Suprapubic skin (tissue), 4 donors: ENCODE measurements around the gene ZNF157. TPM values are rescaled to one million over a fixed set of nuclear protein-coding genes. Genes with fewer than 3 reads are reported as not detected.
"Not testable (repeated sequence)": the region's sequence is repeated elsewhere in the genome, so short reads cannot be mapped to it uniquely, and the experiment has no call there.

Experiments
- DNase-seq, 2 donors: peaks; one replicate each; pipeline ENCODE4 v3.0.0-alpha.2; 2019; ENCODE audit warnings: low spot score in 2 of 2
- H3K27ac ChIP-seq: fragments of 200-600 bp; sonication (generic); one replicate; pipeline ENCODE4 v1.5.1; 2019
- H3K27me3 ChIP-seq: fragments of 200-600 bp; sonication (generic); one replicate; pipeline ENCODE4 v1.5.1; 2019
- H3K36me3 ChIP-seq: fragments of 200-600 bp; sonication (generic); one replicate; pipeline ENCODE4 v1.5.1; 2019
- H3K4me1 ChIP-seq: fragments of 200-600 bp; sonication (generic); one replicate; pipeline ENCODE4 v1.5.1; 2019
- H3K4me3 ChIP-seq: fragments of 200-600 bp; sonication (generic); one replicate; pipeline ENCODE4 v1.5.1; 2019; ENCODE audit warnings: mild to moderate bottlenecking
- H3K9me3 ChIP-seq: fragments of 200-600 bp; sonication (generic); one replicate; pipeline ENCODE4 v1.5.1; 2019
- EP300 ChIP-seq: sonication (generic); formaldehyde crosslinking; IDR thresholded peaks from one replicate; pipeline ENCODE4 v1.6.1; 2017; ENCODE audit warnings: antibody characterized with exemption
- POLR2A ChIP-seq, 2 donors: fragments of 450-650 bp; IDR thresholded peaks; one replicate each; pipeline ENCODE4 v1.6.1; 2017; ENCODE audit warnings: antibody characterized with exemption in 2 of 2, mild to moderate bottlenecking in 2 of 2, moderate library complexity in 2 of 2
- POLR2AphosphoS5 ChIP-seq, 3 donors: sonication (generic); formaldehyde crosslinking; IDR thresholded peaks; one replicate each; pipeline ENCODE4 v1.6.1; 2017; ENCODE audit warnings: antibody characterized with exemption in 3 of 3
- WGBS: methylation state at CpG from one replicate; pipeline ENCODE4 v1.1.5; 2018; 5-methylcytosine and 5-hydroxymethylcytosine counted together
- total RNA-seq, 4 donors: library from RNA; depleted of rRNA; stranded (reverse); fragments of >200 nt; gene quantifications; one replicate each; pipeline ENCODE4 v1.1.0, GENCODE V29; 2016
- TF ChIP-seq, protein P1 (sequence below), 2 donors: fragments of 200-600 bp in 1 of 2; fragments of 450-650 bp in 1 of 2; sonication (generic) in 1 of 2; IDR thresholded peaks; one replicate each; pipeline ENCODE4 v1.5.1; 2016 to 2019; ENCODE audit warnings: antibody characterized with exemption in 2 of 2, mild to moderate bottlenecking in 1 of 2, moderate library complexity in 1 of 2

ZNF157 gene
- total RNA-seq, 4 donors from 2014 or later: 0.18 to 0.40 TPM; not detected in 2

DNA sequence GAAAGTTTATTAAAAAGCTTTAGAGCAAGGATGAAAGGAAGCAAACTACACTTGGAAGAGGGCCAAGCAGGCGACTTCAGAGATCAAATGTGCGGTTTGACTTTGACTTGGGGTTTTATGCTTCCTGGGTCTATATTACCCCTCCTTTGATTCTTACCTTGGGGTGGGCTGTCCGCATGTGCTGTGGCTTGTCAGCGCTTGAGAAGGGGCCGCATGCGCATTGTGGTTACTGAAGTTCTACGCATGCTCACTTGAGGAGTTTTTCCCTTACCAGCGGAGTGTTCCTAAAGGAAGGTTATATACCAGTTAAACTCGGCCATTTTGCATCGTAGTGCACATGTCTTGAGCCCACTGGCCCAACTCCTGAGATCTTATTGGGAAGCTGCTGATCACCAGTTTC lies 9.9 kb downstream of the ZNF157 start:
- Histone ChIP-seq H3K4me3 (peak overlapping the region; percentile 14), H3K9me3 (no peaks in the 10 kb centered on the region), H3K36me3 (no peaks in the 10 kb centered on the region), H3K4me1 (no peaks in the 10 kb centered on the region), H3K27me3 (no peaks in the 10 kb centered on the region), H3K27ac (no peak overlapping the region)
- TF ChIP-seq EP300 (no peak), POLR2AphosphoS5 (IDR thresholded peaks at IDR 0.05) (no peak), POLR2A (IDR thresholded peaks at IDR 0.05) (no peak)
- TF ChIP-seq, protein P1, sequence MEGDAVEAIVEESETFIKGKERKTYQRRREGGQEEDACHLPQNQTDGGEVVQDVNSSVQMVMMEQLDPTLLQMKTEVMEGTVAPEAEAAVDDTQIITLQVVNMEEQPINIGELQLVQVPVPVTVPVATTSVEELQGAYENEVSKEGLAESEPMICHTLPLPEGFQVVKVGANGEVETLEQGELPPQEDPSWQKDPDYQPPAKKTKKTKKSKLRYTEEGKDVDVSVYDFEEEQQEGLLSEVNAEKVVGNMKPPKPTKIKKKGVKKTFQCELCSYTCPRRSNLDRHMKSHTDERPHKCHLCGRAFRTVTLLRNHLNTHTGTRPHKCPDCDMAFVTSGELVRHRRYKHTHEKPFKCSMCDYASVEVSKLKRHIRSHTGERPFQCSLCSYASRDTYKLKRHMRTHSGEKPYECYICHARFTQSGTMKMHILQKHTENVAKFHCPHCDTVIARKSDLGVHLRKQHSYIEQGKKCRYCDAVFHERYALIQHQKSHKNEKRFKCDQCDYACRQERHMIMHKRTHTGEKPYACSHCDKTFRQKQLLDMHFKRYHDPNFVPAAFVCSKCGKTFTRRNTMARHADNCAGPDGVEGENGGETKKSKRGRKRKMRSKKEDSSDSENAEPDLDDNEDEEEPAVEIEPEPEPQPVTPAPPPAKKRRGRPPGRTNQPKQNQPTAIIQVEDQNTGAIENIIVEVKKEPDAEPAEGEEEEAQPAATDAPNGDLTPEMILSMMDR (IDR thresholded peaks at IDR 0.05): no peak
- DNase-seq: no peak
- 51% methylated on average over 10 of the region's 10 CpGs for WGBS

DNA sequence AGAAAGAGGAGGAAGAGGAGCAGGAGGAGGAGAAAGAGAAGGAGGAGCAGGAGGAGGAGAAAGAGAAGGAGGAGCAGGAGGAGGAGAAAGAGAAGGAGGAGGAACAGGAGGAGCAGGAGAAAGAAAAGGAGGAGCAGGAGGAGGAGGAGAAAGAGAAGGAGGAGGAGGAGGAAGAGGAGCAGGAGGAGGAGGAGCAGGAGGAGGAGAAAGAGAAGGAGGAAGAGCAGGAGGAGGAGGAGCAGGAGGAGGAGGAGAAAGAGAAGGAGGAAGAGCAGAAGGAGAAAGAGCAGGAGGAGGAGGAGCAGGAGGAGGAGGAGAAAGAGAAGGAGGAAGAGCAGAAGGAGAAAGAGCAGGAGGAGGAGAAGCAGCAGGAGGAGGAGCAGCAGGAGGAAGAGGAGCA lies 10.5 kb downstream of the ZNF157 start:
- not testable (repeated sequence) for H3K4me1 ChIP-seq, DNase-seq, H3K27me3 ChIP-seq, H3K4me3 ChIP-seq, H3K36me3 ChIP-seq, H3K27ac ChIP-seq, H3K9me3 ChIP-seq

DNA sequence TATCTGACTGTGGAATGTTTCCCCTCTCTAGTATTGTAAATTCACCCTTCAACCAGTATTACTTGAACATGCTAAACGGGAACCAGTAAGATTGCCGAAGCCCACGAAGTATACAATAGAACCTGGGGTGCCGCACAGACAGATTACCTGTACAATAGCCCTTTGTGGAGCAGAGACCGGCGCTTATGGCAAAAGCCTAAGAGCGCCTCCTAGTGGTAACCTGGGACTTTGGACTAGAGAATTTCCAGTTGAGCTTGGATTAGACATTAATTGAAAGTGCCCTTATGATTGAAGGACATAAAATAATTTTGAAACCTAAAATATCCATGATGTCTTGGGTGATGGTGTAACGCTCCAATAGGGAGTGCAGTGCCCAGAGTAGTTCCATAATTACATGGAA lies 14.1 kb downstream of the ZNF157 start:
- DNase-seq: peak in 1 of 2 donors; percentile 64
- no peak for TF ChIP-seq POLR2A (IDR thresholded peaks at IDR 0.05)
- TF ChIP-seq, protein P1 (IDR thresholded peaks at IDR 0.05): peak; percentile 44 to 62
- Histone ChIP-seq H3K9me3 (no peaks in the 10 kb centered on the region), H3K27me3 (no peaks in the 10 kb centered on the region), H3K4me3 (no peak overlapping the region), H3K36me3 (no peaks in the 10 kb centered on the region), H3K4me1 (no peaks in the 10 kb centered on the region), H3K27ac (no peak overlapping the region)
- 8% methylated on average over 8 of the region's 8 CpGs for WGBS

DNA sequence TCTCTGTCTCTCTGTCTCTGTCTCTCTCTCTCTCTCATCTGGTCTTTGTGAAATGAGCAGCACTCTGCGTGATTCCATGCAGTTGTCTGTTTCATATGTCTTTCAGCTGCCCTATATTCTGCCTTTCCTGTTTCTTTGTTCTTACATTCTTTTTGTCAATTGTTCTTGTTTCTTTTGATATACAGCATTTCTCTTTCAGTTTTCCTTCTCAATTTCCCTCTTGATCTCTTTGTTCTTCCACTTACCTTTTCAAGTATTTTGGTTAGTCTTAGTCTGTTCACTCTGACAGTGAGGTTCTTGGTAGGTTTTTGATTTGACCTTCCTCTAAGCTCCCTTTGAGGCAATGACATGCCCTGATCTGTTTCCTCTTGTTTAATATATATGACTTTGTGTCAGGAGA lies 20.4 kb downstream of the ZNF157 start:
- TF ChIP-seq POLR2A (IDR thresholded peaks at IDR 0.05): no peak
- TF ChIP-seq POLR2AphosphoS5 (IDR thresholded peaks at IDR 0.05): no peak
- TF ChIP-seq EP300: no peak
- TF ChIP-seq, protein P1 (IDR thresholded peaks at IDR 0.05): no peak

DNA sequence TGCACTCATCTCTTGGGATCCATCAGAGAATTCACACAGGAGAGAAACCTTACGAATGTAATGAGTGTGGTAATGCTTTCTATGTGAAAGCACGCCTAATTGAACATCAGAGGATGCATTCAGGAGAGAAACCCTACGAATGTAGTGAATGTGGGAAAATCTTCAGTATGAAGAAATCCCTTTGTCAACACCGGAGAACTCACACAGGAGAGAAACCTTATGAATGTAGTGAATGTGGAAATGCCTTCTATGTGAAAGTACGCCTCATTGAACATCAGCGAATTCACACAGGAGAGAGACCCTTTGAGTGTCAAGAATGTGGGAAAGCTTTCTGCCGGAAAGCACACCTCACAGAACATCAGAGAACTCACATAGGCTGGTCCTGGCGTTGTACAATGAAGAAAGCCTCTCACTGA lies 42.8 kb downstream of the ZNF157 start:
- no peaks in the 10 kb centered on the region for H3K9me3 ChIP-seq
- TF ChIP-seq EP300: no peak
- TF ChIP-seq POLR2AphosphoS5 (IDR thresholded peaks at IDR 0.05): no peak
- no peak for TF ChIP-seq POLR2A (IDR thresholded peaks at IDR 0.05)
- H3K27ac ChIP-seq: no peak overlapping the region
- no peak overlapping the region for H3K4me3 ChIP-seq
- WGBS: 82% methylated on average over 8 of the region's 8 CpGs
- no peak for DNase-seq
- H3K4me1 ChIP-seq: no peaks in the 10 kb centered on the region
- no peaks in the 10 kb centered on the region for H3K36me3 ChIP-seq
- H3K27me3 ChIP-seq: no peaks in the 10 kb centered on the region

More for the DNA sequence above, 20.4 kb downstream of the ZNF157 start:
- Histone ChIP-seq H3K4me1 (no peaks in the 10 kb centered on the region), H3K27me3 (no peaks in the 10 kb centered on the region), H3K9me3 (no peaks in the 10 kb centered on the region), H3K4me3 (no peak overlapping the region), H3K36me3 (no peaks in the 10 kb centered on the region), H3K27ac (no peak overlapping the region)
- WGBS: 38% methylated on average over 1 of the region's 1 CpG
- DNase-seq: no peak

DNA sequence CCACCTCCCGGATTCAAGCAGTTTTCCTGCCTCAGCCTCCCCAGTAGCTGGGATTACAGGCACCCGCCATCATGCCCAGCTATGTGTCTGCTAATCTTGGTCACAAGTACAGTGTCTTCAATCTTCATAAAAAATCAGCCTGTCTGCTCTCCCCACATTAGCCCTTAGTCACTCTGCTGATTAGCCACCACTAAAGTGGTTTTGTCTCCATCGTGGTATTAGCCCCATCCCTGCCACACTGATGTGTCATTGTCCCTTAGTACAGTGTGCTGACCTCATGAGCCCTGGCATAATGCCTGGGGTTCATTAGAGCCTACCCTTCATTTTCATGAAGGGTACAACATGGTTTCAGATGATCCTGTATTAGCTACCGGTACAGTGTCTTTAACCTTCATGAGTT lies 49.9 kb downstream of the ZNF157 start:
- Histone ChIP-seq H3K4me1 (no peaks in the 10 kb centered on the region), H3K4me3 (no peak overlapping the region), H3K9me3 (no peaks in the 10 kb centered on the region), H3K27ac (no peak overlapping the region), H3K27me3 (no peaks in the 10 kb centered on the region), H3K36me3 (no peaks in the 10 kb centered on the region)
- WGBS: 83% methylated on average over 4 of the region's 4 CpGs
- DNase-seq: no peak
- TF ChIP-seq EP300 (no peak), POLR2A (IDR thresholded peaks at IDR 0.05) (no peak), POLR2AphosphoS5 (IDR thresholded peaks at IDR 0.05) (no peak)
- TF ChIP-seq, protein P1 (IDR thresholded peaks at IDR 0.05): no peak
